BE2C (cell line): Measurements from ENCODE around the gene BZW1.

Experiments used
- DNase-seq: peaks from one replicate; pipeline ENCODE4 v3.0.0-alpha.2; 2020
- H3K27me3 ChIP-seq: fragments of 250-450 bp; sonication (Bioruptor Pico); 2 replicates; pipeline ENCODE4 v1.5.1; 2020; ENCODE audit warnings: mild to moderate bottlenecking
- H3K36me3 ChIP-seq: fragments of 250-450 bp; sonication (Bioruptor Pico); 2 replicates; pipeline ENCODE4 v1.5.1; 2020; ENCODE audit warnings: mild to moderate bottlenecking
- H3K4me1 ChIP-seq: fragments of 250-450 bp; sonication (Bioruptor Pico); 2 replicates; pipeline ENCODE4 v1.5.1; 2020
- H3K4me3 ChIP-seq: 2 replicates; pipeline ENCODE4 v1.5.1; 2011; ENCODE audit warnings: low read depth, low read length
- H3K9me3 ChIP-seq: fragments of 250-450 bp; sonication (Bioruptor Pico); 2 replicates; pipeline ENCODE4 v1.5.1; 2020
- TF ChIP-seq, protein P1 (sequence below): IDR thresholded peaks from 2 replicates; pipeline ENCODE4 v1.5.1; 2012; ENCODE audit warnings: mild to moderate bottlenecking, low read depth, low read length

BZW1 gene

DNA sequence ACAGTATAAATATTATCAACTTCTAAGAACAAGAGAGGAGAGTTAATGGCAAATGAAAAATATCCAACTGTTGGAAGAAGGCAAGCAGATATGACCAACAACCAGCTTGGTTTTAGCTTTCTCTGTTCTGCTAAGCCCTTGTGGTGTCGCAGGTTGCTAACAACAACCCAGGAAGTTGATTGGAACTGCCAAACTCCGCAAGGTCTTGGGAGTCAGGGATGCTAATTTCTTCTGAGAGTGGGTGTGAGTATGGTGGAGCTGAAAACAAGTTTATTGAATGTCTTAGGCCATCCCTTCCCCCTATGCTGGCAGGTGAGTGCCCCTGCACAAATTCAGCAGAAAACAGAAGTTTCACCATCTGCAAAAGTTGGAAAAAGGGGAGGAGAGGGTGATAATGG, 17.5 kb downstream of the BZW1 start:
- Histone ChIP-seq H3K36me3 (peaks cover 4% of the 10 kb centered on the region; the same call in 1 of the 2 replicates), H3K27me3 (no peaks in the 10 kb centered on the region), H3K4me3 (no peak overlapping the region), H3K4me1 (peaks cover 10% of the 10 kb centered on the region; the same call in 1 of the 2 replicates), H3K9me3 (no peaks in the 10 kb centered on the region)
- TF ChIP-seq, protein P1, sequence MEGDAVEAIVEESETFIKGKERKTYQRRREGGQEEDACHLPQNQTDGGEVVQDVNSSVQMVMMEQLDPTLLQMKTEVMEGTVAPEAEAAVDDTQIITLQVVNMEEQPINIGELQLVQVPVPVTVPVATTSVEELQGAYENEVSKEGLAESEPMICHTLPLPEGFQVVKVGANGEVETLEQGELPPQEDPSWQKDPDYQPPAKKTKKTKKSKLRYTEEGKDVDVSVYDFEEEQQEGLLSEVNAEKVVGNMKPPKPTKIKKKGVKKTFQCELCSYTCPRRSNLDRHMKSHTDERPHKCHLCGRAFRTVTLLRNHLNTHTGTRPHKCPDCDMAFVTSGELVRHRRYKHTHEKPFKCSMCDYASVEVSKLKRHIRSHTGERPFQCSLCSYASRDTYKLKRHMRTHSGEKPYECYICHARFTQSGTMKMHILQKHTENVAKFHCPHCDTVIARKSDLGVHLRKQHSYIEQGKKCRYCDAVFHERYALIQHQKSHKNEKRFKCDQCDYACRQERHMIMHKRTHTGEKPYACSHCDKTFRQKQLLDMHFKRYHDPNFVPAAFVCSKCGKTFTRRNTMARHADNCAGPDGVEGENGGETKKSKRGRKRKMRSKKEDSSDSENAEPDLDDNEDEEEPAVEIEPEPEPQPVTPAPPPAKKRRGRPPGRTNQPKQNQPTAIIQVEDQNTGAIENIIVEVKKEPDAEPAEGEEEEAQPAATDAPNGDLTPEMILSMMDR = no peak
- DNase-seq = no peak

- no peaks in the 10 kb centered on the region for H3K27me3 ChIP-seq
- H3K36me3 ChIP-seq = no peaks in the 10 kb centered on the region
- no peak overlapping the region for H3K4me3 ChIP-seq
- DNase-seq = no peak
- no peaks in the 10 kb centered on the region for H3K4me1 ChIP-seq
- no peaks in the 10 kb centered on the region for H3K9me3 ChIP-seq
- TF ChIP-seq, protein P1 = no peak
Measured at GRCh38 chr2:200834701-200835100, 23.0 kb downstream of the BZW1 start.

- Histone ChIP-seq H3K4me1 (no peaks in the 10 kb centered on the region), H3K36me3 (no peaks in the 10 kb centered on the region), H3K9me3 (no peaks in the 10 kb centered on the region), H3K27me3 (no peaks in the 10 kb centered on the region), H3K4me3 (no peak overlapping the region)
- TF ChIP-seq, protein P1 = no peak
- no peak for DNase-seq
Measured at GRCh38 chr2:200839513-200839912, 27.8 kb downstream of the BZW1 start.

GRCh38 chr2:200843993-200844948, 32.6 kb downstream of the BZW1 start:
- no peaks in the 10 kb centered on the region for H3K36me3 ChIP-seq

GRCh38 chr2:200845194-200845593, 33.5 kb downstream of the BZW1 start:
- no peaks in the 10 kb centered on the region for H3K9me3 ChIP-seq
- H3K4me1 ChIP-seq = no peaks in the 10 kb centered on the region
- DNase-seq = no peak
- H3K27me3 ChIP-seq = no peaks in the 10 kb centered on the region
- peaks cover under 1% of the 10 kb centered on the region; the same call in 1 of the 2 replicates for H3K36me3 ChIP-seq
- TF ChIP-seq, protein P1 = no peak
- no peak overlapping the region for H3K4me3 ChIP-seq

More at GRCh38 chr2:200843993-200844948, 32.6 kb downstream of the BZW1 start:
- Histone ChIP-seq H3K4me3 (no peak overlapping the region), H3K4me1 (no peaks in the 10 kb centered on the region), H3K27me3 (no peaks in the 10 kb centered on the region), H3K9me3 (no peaks in the 10 kb centered on the region)
- no peak for DNase-seq
- TF ChIP-seq, protein P1 = no peak
